NOMO-1 treated with dmso at 0.1 percent for 144 hours (cell line): ENCODE measurements around the gene PGBD5.

Experiments
- DNase-seq: peaks from one replicate; lab custom pipeline; 2025; ENCODE audit not compliant: unreplicated experiment; lab: John Stamatoyannopoulos, UW

The PGBD5 gene

DNA sequence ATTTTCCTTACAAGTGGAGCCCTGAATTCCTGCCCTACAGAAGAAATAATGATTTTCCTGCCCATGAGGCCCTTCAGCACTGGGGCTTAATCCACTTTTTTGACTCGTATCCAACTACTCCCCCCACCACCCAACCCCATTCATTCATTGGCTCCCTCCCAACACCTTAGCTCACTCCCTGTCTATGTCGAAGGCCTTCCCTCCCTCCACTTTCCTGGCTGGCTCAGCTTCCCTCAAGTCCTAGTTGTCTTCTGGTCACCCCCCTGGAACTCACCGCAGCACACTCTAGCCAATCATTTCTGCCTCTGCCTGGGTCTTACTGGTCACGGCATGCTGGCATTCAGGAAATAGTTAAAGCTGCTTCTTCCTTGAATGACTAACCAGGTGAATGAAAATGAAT, 118.9 kb downstream of the PGBD5 start:
- no peak for DNase-seq

DNA sequence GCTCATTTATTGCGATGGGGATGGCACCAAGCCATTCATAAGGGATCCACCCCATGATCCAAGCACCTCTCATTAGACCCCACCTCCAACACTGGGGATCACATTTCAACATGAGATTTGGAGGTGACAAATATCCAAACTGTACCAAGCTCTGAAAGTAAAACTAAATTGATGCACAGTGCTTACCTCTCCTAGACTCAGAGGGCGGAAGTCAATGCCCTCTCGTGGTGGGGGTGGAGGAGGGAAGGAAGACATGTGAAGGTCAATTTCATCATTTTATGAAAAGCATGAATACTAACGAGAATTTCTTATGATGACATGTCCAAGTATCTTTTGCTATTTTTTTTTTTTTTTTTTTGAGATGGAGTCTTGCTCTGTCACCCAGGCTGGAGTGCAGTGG, 120.0 kb downstream of the PGBD5 start:
- no peak for DNase-seq

GRCh38 chr1:230303822-230304221, 122.3 kb downstream of the PGBD5 start:
- no peak for DNase-seq

DNA sequence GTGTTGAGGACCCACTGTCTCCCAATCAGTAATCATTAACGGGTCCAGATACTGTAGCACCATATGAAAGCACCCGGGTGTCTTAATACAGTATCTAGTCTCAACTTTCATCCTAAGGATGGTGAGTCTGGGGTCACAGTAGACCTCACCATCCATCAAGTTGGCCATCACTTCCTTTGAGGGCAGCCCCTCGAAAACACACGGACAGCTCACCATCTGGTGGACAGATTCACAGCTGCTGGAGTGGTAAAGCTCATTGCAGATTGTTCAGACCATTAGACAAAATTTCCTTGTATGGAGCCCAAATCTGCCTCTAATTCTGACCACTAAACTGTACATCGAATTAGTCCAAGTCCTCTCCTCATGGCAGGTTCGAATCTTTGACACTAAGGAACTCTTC, 123.1 kb downstream of the PGBD5 start:
- DNase-seq = no peak

GRCh38 chr1:230301822-230302221, 124.3 kb downstream of the PGBD5 start:
- no peak for DNase-seq

DNA sequence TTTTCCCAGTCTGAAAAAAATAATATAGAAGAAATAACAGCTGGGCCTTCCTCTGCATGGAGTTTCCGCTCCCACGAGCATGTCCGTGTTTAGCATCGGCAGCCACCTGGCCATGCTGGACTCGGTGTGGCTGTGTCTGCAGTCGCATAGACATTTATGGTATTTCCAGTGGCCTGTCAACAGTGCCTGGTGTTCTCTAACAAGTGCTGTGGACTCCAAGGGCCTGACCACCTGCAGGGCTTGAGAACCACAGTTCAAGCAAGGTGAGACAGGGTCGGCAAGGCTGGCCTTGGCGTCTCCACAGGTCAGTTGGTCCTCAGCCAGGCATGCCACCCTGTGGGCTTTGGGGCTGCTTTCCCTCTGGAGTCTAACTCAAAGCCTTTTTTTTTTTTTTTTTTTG, 124.8 kb downstream of the PGBD5 start:
- DNase-seq = no peak

- DNase-seq = no peak
Measured at GRCh38 chr1:230300322-230301301, 125.5 kb downstream of the PGBD5 start.

DNA sequence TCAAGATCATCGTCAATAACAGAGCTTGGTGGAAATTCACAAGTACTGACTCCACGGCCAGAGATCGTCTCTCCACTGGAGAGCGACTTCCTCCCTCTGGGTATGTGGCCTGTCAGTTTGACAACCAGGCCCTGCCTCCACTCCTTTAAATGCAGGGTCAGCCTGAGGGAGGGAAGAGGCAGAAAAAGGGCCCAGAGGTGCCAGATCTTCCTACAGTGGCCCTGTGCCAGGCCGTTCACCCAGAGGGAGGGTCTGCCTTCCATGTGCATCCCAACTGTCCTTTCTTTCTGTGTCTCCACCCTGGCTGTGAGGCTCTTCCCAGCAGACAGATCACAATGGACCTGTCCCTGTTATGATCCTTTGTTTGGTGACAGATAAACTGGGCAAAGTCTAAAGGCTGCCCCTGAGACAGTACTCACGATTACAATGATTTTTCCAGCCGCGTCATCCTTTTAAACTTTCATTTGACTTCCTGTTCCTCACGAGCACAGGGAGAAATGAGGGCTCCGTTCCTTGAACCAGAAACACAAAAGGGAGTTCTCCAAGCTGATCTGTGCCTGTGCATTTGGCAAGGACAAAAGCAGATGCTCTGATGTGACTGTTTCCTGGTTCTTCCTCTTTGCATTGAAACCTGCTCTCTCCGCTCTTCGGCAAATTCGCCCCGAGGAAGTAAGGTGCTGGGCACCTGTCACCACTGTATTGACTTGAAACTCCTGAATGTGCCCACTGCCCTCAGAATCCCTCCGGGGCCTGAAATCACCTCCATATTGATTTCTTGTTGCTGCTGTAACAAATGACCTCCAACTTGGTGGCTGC, 126.7 kb downstream of the PGBD5 start:
- no peak for DNase-seq

GRCh38 chr1:230295367-230295766, 130.8 kb downstream of the PGBD5 start:
- DNase-seq = no peak

DNA sequence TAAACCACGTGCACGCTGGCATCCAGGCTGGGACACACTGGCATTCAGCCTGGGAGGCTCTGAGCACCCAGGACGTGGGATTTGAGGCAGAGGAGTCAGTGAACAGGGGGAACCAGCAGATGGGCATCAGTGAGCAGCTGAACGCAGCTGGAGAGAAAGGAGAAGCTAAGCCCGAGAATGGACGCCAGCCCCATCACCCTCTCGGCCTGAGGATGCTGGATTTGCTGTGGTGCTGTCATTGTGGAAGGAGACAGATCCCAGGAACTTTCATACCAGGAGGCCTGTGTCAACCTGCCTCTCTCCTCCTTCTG, 132.8 kb downstream of the PGBD5 start:
- DNase-seq = no peak

GRCh38 chr1:230292689-230293389, 133.3 kb downstream of the PGBD5 start:
- no peak for DNase-seq

DNA sequence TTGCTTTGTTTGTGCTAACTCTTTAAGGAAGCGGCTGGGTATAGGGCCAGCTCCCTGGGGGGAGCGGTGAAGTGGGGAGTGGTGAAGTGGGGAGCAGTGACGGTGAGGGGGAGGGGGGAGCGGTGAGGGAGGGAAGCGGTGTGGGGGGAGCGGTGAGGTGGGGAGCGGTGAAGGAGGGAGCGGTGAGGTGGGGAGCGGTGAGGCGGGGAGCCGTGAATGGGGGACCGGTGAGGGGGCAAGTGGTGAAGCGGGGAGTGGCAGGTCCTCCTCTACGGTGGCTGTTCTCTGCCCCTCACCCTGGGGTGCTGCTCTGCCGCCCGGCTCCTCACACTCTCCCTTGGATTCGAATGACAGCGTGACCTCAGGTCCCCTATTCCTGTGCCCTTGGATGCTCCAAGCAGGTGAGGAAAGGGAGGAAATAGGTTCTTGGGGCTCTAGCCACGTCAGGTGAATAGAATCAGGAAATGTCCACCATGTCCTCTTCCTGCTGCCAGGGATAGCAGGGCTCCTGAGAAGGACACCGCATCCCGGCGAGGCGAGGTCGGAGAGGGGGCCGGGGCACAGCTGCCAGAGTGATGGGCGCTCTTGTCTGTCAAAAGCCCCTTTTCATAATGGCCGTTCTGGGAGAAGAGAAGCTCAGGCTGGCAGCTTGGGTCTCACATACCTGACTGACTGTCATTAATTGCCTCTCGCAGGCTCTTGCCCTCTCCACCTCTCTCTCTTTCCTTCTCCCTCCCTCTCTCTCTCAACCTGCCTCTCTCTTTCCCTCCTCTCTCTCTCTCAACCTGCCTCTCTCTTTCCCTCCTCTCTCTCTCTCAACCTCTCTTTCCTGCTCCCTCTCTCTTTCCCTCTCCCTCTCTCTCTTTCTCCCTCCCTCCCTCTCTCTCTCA, 134.2 kb downstream of the PGBD5 start:
- no peak for DNase-seq

DNA sequence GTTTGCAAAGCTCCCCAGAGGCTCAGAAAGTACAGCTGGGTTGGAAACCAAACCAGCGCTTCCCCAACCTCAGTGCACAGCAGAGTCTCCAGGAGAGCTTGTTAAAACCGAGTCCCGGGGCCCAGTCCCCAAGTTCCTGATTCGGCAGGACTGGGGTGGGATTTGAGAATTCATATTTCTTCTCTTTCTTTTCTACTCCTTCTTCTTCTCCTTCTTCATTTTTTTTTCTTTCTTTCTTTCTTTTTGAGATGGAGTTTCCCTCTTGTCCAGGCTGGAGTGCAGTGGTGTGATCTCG, 136.8 kb downstream of the PGBD5 start:
- DNase-seq = no peak

GRCh38 chr1:230288641-230289349, 137.3 kb downstream of the PGBD5 start:
- DNase-seq = no peak

DNA sequence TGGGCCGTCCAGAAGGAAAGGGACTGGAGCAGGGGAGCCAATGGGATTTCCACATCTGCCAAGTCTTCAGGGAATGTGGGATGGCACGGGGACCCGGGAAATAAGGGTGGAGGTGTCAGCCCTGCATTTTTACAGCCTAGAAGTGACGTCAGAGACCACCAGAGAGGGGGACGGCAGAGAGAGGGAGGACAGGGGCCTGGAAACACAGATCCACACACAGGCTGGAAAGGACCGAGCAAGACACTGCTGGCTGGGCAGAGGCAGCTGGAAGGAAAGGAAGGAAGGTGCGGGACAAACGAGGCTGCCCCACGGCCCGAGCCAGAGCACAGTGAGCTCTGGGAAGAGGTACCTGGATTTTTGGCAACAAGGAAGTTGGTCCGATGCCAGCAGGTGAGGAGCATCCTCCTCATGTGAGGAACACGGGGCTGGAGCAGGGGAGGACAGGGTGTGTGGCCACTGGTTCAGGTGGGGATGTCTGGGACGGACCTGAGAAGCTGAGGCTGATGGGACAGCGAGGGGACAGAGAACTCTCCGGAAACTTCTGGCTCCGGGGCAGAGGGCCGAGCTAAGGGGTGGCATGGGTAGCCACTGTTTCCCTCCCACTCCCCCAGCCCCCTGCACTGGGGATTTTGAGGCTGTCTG, 138.3 kb downstream of the PGBD5 start:
- no peak for DNase-seq

DNA sequence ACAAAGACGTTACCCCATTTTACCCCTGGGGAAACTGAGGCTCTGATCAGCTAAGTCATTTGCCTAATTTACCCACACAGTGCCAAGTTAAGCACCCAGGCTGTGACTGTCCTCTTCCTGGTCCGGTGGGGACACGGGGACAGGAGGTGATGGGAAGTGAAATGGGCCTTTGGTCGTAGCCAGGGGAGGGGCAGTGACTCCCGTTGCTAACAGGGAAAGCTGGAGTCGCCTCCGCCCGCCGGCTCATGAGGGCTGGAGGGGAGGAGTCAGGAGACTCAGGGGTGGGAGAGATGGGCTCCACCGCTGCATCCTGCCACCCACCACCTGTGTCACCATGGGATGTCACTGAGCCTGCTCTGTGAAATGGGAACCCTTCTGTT, 139.3 kb downstream of the PGBD5 start:
- DNase-seq = no peak

- DNase-seq = no peak
Measured at GRCh38 chr1:230286166-230286889, 139.8 kb downstream of the PGBD5 start.

- no peak for DNase-seq
Measured at GRCh38 chr1:230285351-230285750, 140.8 kb downstream of the PGBD5 start.

GRCh38 chr1:230284891-230285290, 141.2 kb downstream of the PGBD5 start:
- no peak for DNase-seq
